ENCODE data around the gene ZNF423.

The ZNF423 gene

DNA sequence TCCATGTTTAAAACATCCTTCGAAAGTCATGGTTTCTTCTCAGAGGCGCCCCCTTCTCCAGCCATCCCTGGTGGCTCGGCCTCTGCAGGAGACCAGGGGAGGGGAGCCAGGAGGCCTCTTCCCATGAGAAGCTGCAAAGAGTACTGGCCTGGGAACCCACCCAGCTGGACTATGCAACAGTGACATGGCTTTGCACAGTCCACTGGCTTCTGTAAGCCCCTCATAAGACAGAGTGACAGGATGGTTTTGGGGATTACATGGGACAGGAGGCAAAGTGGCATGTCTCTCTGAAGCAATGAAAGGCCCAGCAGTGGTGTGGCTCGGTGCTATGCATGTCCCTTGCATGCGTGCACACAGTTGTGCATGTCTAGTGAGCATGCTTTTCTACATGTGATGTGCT is 382.8 kb downstream of the ZNF423 start:
- TF ChIP-seq, protein P1, sequence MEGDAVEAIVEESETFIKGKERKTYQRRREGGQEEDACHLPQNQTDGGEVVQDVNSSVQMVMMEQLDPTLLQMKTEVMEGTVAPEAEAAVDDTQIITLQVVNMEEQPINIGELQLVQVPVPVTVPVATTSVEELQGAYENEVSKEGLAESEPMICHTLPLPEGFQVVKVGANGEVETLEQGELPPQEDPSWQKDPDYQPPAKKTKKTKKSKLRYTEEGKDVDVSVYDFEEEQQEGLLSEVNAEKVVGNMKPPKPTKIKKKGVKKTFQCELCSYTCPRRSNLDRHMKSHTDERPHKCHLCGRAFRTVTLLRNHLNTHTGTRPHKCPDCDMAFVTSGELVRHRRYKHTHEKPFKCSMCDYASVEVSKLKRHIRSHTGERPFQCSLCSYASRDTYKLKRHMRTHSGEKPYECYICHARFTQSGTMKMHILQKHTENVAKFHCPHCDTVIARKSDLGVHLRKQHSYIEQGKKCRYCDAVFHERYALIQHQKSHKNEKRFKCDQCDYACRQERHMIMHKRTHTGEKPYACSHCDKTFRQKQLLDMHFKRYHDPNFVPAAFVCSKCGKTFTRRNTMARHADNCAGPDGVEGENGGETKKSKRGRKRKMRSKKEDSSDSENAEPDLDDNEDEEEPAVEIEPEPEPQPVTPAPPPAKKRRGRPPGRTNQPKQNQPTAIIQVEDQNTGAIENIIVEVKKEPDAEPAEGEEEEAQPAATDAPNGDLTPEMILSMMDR (IDR thresholded peaks at IDR 0.05; ENCODE audit: low read depth, low read length): no peak
- no peak for DNase-seq (ENCODE audit: extremely low read depth, low read depth)

DNA sequence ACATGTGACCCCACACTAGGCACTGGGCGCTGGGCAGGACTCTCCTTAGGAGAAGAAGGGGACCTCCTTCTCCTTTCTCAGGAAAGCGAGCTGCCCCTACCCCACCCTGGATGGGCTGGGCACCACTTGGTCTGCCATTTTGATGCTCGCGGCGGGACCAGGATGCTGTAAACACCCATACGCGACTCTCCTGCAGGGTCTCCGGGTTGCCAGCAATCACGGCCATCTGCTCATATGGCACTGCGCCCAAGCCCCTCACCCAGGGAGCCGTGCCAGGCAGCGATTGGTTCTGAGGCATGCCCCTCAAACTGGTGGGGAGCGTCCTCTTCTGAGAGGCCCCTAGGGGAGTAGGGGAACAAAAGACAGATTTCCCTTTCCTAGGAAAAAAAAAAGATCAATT is 383.3 kb downstream of the ZNF423 start:
- TF ChIP-seq, protein P1 (IDR thresholded peaks at IDR 0.05; ENCODE audit: low read depth, low read length): no peak
- no peak for DNase-seq (ENCODE audit: extremely low read depth, low read depth)

DNA sequence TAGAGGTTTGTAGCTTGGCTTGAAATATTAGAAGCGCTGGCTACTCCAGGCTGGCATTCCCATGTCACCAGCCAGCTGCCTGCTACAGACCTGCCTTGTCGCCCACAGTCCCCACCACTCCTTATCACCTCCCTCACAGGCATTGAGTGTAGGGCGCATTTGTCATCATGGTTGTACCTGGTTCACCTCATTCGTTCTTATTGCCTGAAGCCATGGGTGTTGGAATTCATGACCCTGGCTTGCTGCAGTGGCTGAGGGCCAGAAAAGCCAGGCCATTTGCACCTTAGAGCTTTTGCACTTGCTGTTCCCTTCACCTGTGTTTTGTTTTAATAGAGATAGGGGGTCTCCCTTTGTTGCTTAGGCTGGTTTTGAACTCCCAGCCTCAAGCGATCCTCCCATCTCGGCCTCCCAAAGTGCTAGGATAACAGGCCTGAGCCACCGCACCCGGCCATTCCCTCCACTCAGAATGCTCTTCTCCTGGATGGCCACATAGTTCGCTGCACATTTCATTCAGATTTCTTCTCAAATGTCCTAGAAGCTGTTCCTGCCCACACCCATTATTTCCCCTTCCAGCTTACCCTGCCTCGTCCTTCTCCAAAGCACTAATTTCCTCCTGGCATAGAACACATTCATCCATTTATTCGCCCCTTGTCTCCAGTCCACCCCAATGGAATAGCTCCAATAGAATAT is 384.7 kb downstream of the ZNF423 start:
- no peak for DNase-seq (ENCODE audit: extremely low read depth, low read depth)

DNA sequence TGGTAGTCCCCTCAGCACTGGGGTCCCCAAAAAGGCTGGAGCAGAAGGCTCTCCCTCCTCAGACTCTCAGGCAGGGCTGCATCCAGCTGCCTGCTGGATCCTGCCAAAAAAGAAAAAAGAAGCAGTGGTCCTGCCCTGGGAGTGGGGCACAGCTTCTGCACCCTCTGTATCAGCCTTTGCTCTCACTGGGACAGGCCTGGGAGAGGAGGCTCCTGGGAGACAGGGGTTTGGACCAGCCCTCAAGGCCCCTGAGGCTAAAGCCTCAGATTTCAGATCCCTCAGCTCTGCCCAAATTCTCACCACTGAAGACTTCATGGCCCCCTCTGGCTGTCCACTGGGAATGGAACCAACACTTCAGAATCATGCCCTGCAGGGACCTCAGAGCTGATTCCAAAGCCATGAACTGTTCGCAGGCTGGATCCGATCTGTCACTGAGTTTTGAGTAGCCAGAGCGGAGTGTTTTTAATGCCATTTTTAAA is 385.4 kb downstream of the ZNF423 start:
- TF ChIP-seq, protein P1 (IDR thresholded peaks at IDR 0.05; ENCODE audit: low read depth, low read length): no peak
- DNase-seq (ENCODE audit: extremely low read depth, low read depth): no peak

More for the DNA sequence above, 384.7 kb downstream of the ZNF423 start:
- TF ChIP-seq, protein P1 (IDR thresholded peaks at IDR 0.05; ENCODE audit: low read depth, low read length): no peak

DNA sequence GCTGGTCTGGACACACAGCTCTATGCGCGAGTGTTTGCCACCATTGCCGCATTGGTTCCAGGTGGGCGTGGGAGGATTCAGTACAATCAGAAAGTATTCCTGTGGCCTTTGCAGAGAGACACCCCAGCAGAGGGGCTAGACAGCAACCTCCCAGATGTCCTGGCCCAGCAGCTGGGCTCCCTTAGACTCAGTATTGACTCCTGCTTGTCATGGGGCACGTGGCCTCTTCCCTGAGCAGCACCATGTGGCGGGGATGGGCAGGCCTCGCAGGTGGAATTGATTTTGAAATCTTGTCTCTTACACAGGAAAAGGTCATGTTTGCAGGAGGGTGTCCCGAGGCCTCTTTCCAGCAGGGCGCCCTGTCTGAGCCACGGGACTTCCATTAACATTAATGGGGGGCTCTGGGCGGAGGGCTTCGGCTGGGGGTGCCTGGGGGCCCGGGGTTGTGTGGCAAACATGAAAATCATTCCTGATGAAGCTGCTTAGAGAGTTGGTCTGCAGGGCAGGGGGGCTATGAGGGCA is 385.9 kb downstream of the ZNF423 start:
- DNase-seq (ENCODE audit: extremely low read depth, low read depth): no peak
- TF ChIP-seq, protein P1 (IDR thresholded peaks at IDR 0.05; ENCODE audit: low read depth, low read length): no peak

DNA sequence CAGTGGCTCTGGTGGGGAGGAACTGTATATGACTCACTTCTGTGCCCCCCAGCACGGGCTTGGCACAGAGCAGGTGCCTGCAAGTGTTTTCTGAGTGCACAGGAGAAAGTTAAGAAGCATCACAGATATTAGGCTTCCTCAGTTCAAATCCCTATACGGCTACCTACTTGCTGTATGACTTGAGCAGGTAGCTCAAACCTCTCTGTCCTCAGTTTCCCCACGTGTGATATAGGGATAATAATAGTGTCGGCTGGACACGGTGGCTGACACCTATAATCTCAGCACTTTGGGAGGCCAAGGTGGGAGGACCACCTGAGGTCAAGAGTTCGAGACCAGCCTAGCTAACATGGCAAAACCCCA is 386.6 kb downstream of the ZNF423 start:
- TF ChIP-seq, protein P1 (IDR thresholded peaks at IDR 0.05; ENCODE audit: low read depth, low read length): no peak
- no peak for DNase-seq (ENCODE audit: extremely low read depth, low read depth)

DNA sequence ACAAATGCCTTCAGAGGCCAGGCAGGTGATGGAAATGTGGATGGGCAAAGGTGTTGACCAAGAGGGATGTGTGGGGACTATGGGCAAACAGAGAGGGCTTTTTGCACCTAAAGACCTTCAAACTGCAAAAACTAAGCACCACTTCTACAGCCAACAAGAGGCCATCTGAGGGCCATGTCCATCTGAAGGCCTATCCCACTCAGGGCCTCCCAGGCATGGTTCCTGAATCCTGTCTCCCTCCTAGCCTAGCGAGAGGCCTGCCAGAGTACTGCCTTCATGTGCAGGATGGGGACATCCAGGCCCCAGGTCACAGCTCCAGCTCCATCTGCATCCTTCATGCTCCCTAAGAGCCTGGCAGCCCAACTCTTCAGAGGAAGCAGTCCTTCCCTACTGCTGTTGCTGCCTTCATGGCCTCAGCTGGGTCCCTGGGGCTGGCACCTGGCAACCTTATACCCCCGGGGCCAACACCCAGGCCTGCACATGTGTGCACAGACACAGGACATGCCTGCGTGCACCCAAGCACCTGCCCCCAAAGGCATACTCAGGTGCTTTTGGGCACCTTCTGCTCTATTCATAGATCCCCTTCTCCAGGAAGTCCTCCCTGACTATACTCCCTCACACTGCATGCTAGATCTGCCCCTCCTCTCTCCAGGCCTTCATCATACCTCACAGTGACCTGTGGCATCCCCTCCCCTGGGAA is 387.2 kb downstream of the ZNF423 start:
- TF ChIP-seq, protein P1 (IDR thresholded peaks at IDR 0.05; ENCODE audit: low read depth, low read length): no peak
- no peak for DNase-seq (ENCODE audit: extremely low read depth, low read depth)

Data from AG09319 (cell line).